Measurements from ENCODE around the gene MYO10. TPM values are rescaled to one million over a fixed set of nuclear protein-coding genes. Genes with fewer than 3 reads are reported as not detected.

The MYO10 gene
- total and polyA plus RNA-seq, 2 of the 8 experiments (the other 6 are each of a cell fraction or from before 2014, with no cell fraction given): 21.5 to 107 TPM

- Histone ChIP-seq H3K4me2 (ENCODE audit: insufficient read depth in 1 of 2, low read depth in 2 of 2, low read length in 2 of 2) (no peak overlapping the region), H3K36me3 (ENCODE audit: control insufficient read depth in 2 of 4, insufficient read depth in 4 of 4, low read length in 3 of 4) (no peaks in the 10 kb centered on the region), H3K27ac (ENCODE audit: low read depth, low read length) (no peak overlapping the region), H3K27me3 (replicated peaks in 1 of 4; ENCODE audit: control insufficient read depth in 3 of 4, extremely low read depth in 1 of 4, insufficient read depth in 3 of 4, low read length in 3 of 4) (no peaks in the 10 kb centered on the region), H2BK12ac (ENCODE audit: low read depth, low read length) (no peak overlapping the region), H3K9me3 (ENCODE audit: insufficient read depth in 2 of 2, low read depth in 1 of 2, low read length in 1 of 2) (no peaks in the 10 kb centered on the region), H3K23ac (ENCODE audit: insufficient read length) (no peak overlapping the region), H3K79me2 (ENCODE audit: control insufficient read depth in 1 of 2, insufficient read depth in 2 of 2, low read length in 2 of 2) (no peaks in the 10 kb centered on the region), H3K18ac (ENCODE audit: extremely low read depth, low read length) (no peak overlapping the region), H4K5ac (ENCODE audit: insufficient read length, low read depth, low read length) (no peak overlapping the region), H4K91ac (replicated peaks; ENCODE audit: insufficient read length, low read length) (no peak overlapping the region), H2BK120ac (replicated peaks; ENCODE audit: low read depth, low read length) (no peak overlapping the region), H2BK5ac (ENCODE audit: low read depth, low read length) (no peak overlapping the region), H2BK20ac (ENCODE audit: low read length) (no peak overlapping the region), H4K20me1 (replicated peaks in 1 of 2; ENCODE audit: control insufficient read depth in 1 of 2, insufficient read depth in 2 of 2, low read length in 2 of 2) (no peaks in the 10 kb centered on the region), H3K23me2 (ENCODE audit: low read depth, low read length) (no peaks in the 10 kb centered on the region), H2AFZ (ENCODE audit: low read length) (no peak overlapping the region), H3K56ac (replicated peaks; ENCODE audit: insufficient read length, low read depth, low read length) (no peak overlapping the region), H3K4me3 (ENCODE audit: extremely low read depth in 1 of 4, insufficient read depth in 2 of 4, low read depth in 3 of 4, low read length in 4 of 4) (no peak overlapping the region), H3K79me1 (ENCODE audit: low read depth, low read length) (no peaks in the 10 kb centered on the region), H4K8ac (ENCODE audit: extremely low read depth, insufficient read depth, low read length) (no peak overlapping the region), H3K9ac (replicated peaks in 1 of 4; ENCODE audit: extremely low read depth in 1 of 4, low read depth in 3 of 4, low read length in 3 of 4) (no peak overlapping the region), H3K4ac (replicated peaks; ENCODE audit: insufficient read length, low read depth, low read length) (no peak overlapping the region), H3K4me1 (replicated peaks in 1 of 4; ENCODE audit: control insufficient read depth in 3 of 4, insufficient read depth in 4 of 4, low read length in 3 of 4) (no peaks in the 10 kb centered on the region), H3K14ac (ENCODE audit: insufficient read length) (no peak overlapping the region), H2BK15ac (ENCODE audit: low read length) (no peak overlapping the region), H2AK5ac (ENCODE audit: low read depth, low read length) (no peak overlapping the region)
- no peak for DNase-seq (ENCODE audit: low read depth in 1 of 2, low spot score in 2 of 2)
- ChIA-PET CTCF (ENCODE audit: partially characterized antibody) (interaction anchor here (0.6 kb wide), 3 partner anchors 13 to 194 kb away, joined by 3 read pairs; no protein-coding TSS in a partner anchor), POLR2A (ENCODE audit: partially characterized antibody) (no interaction called here)
- 75% methylated on average over 2 of the region's 2 CpGs; no CpG with 5 or more reads in 1 of the 2 experiments for WGBS, 2 experiments (ENCODE audit: extremely low coverage in 1 of 2, insufficient coverage in 1 of 2, insufficient read length in 1 of 2, insufficient replicate concordance in 2 of 2, low coverage in 1 of 2, low lambda C conversion rate in 2 of 2, missing lambda C conversion rate in 1 of 2)
- FAIRE-seq: no peak
- TF ChIP-seq ATF2 (IDR thresholded peaks at IDR 0.05; ENCODE audit: low read length): no peak
- TF ChIP-seq SIN3A (conservative IDR thresholded peaks at IDR 0.05 in 1 of 2, IDR thresholded peaks at IDR 0.05 in 1 of 2; ENCODE audit: low read depth in 1 of 2, low read length in 2 of 2): no peak
- no peak for TF ChIP-seq KDM5A (IDR thresholded peaks at IDR 0.05; ENCODE audit: low read length)
- no peak for TF ChIP-seq EGR1 (IDR thresholded peaks at IDR 0.05; ENCODE audit: borderline replicate concordance, low read depth, low read length)
- TF ChIP-seq ASH2L (IDR thresholded peaks at IDR 0.05; ENCODE audit: low read length): no peak
- TF ChIP-seq RBBP5 (IDR thresholded peaks at IDR 0.05; ENCODE audit: borderline replicate concordance, low read depth, low read length): no peak
- TF ChIP-seq CBX5 (IDR thresholded peaks at IDR 0.05; ENCODE audit: low read depth, low read length): no peak
- TF ChIP-seq PHF8 (conservative IDR thresholded peaks at IDR 0.05; ENCODE audit: low read depth, low read length): no peak
- TF ChIP-seq SP4 (IDR thresholded peaks at IDR 0.05; ENCODE audit: low read length): no peak
- no peak for TF ChIP-seq CREB1 (IDR thresholded peaks at IDR 0.05)
- no peak for TF ChIP-seq USF2 (IDR thresholded peaks at IDR 0.05; ENCODE audit: low read length)
Observed at GRCh38 chr5:16975950-16976624, 40.0 kb upstream of the MYO10 start.
